HG03135 (cell line): ENCODE data around the gene NUDCD3.

Experiments
- ATAC-seq: cut with Tn5 transposase; IDR thresholded peaks from one replicate; pipeline ENCODE4 v1.9.1; 2021; ENCODE audit warnings: mild to moderate bottlenecking, moderate library complexity; ENCODE audit not compliant: unreplicated experiment

The NUDCD3 gene

GRCh38 chr7:44403176-44403759 is 87.2 kb downstream of the NUDCD3 start:
- no peak for ATAC-seq

GRCh38 chr7:44402401-44403060 is 87.9 kb downstream of the NUDCD3 start:
- no peak for ATAC-seq

- ATAC-seq = no peak
These were observed 88.8 kb downstream of the NUDCD3 start for GRCh38 chr7:44401692-44402091.

GRCh38 chr7:44400033-44400511 is 90.4 kb downstream of the NUDCD3 start:
- no peak for ATAC-seq

- no peak for ATAC-seq
These were observed 91.4 kb downstream of the NUDCD3 start for GRCh38 chr7:44398953-44399574.

GRCh38 chr7:44398511-44398911 is 91.9 kb downstream of the NUDCD3 start:
- ATAC-seq = no peak

GRCh38 chr7:44396931-44397545 is 93.4 kb downstream of the NUDCD3 start:
- no peak for ATAC-seq

- no peak for ATAC-seq
These were observed 94.0 kb downstream of the NUDCD3 start for GRCh38 chr7:44396496-44396895.

GRCh38 chr7:44395067-44395466 is 95.4 kb downstream of the NUDCD3 start:
- ATAC-seq = no peak

- ATAC-seq = no peak
These were observed 95.8 kb downstream of the NUDCD3 start for GRCh38 chr7:44394636-44395035.

GRCh38 chr7:44394112-44394447 is 96.4 kb downstream of the NUDCD3 start:
- no peak for ATAC-seq

GRCh38 chr7:44393238-44394111 is 97.0 kb downstream of the NUDCD3 start:
- ATAC-seq = no peak

- ATAC-seq = no peak
These were observed 97.8 kb downstream of the NUDCD3 start for GRCh38 chr7:44392618-44393010.

GRCh38 chr7:44391746-44392617 is 98.5 kb downstream of the NUDCD3 start:
- ATAC-seq = no peak

GRCh38 chr7:44391171-44391570 is 99.3 kb downstream of the NUDCD3 start:
- no peak for ATAC-seq

GRCh38 chr7:44390701-44391100 is 99.8 kb downstream of the NUDCD3 start:
- no peak for ATAC-seq

GRCh38 chr7:44388089-44388970 is 102.1 kb downstream of the NUDCD3 start:
- ATAC-seq = no peak

GRCh38 chr7:44387389-44387788 is 103.1 kb downstream of the NUDCD3 start:
- no peak for ATAC-seq
